Thoracic aorta (tissue), 2 donors: Measurements from ENCODE around the gene DSN1. TPM values are rescaled to one million over a fixed set of nuclear protein-coding genes. Genes with fewer than 3 reads are reported as not detected.
"Not testable (repeated sequence)": the region's sequence is repeated elsewhere in the genome, so short reads cannot be mapped to it uniquely, and the experiment has no call there.

Experiments
- ATAC-seq: fragments of 150-250 bp; one replicate; pipeline ENCODE4 v1.8.0; 2017; ENCODE audit warnings: low read depth; ENCODE audit not compliant: insufficient number of reproducible peaks, low FRiP score
- DNase-seq: peaks from one replicate; pipeline ENCODE4 v3.0.0-alpha.2; 2020; ENCODE audit warnings: low spot score
- H3K27ac ChIP-seq, 2 donors: fragments of 200-600 bp; sonication (generic); 1 replicate in 1 of 2; 2 replicates in 1 of 2; pipeline ENCODE4 v1.5.1; 2016; ENCODE audit warnings: mild to moderate bottlenecking in 2 of 2, moderate library complexity in 2 of 2
- H3K27me3 ChIP-seq: fragments of 200-600 bp; sonication (generic); replicated peaks from 2 replicates; pipeline ENCODE4 v1.6.0; 2016; ENCODE audit warnings: mild to moderate bottlenecking; ENCODE audit not compliant: insufficient read depth
- H3K36me3 ChIP-seq: fragments of 200-600 bp; sonication (generic); one replicate; pipeline ENCODE4 v1.5.1; 2016
- H3K4me1 ChIP-seq, 2 donors: fragments of 200-600 bp; sonication (generic); 1 replicate in 1 of 2; 2 replicates in 1 of 2; pipeline versions ENCODE4 v1.5.1 to v1.6.0; 2016; ENCODE audit warnings: low read depth in 2 of 2, mild to moderate bottlenecking in 1 of 2; ENCODE audit not compliant: control insufficient read depth in 1 of 2
- H3K4me3 ChIP-seq: fragments of 200-600 bp; sonication (generic); 2 replicates; pipeline ENCODE4 v1.5.1; 2016; ENCODE audit warnings: mild to moderate bottlenecking
- H3K9me3 ChIP-seq: fragments of 200-600 bp; sonication (generic); 2 replicates; pipeline ENCODE4 v1.5.1; 2016
- CTCF ChIP-seq: fragments of 200-600 bp; sonication (generic); IDR thresholded peaks from one replicate; pipeline ENCODE4 v1.5.1; 2019; ENCODE audit warnings: antibody characterized with exemption
- total RNA-seq, 2 donors: library from RNA; depleted of rRNA; stranded (reverse); fragments of >200 nt; gene quantifications; one replicate each; pipeline versions ENCODE4 v1.1.0 to v1.2.3, GENCODE V29; 2016

The DSN1 gene
- total RNA-seq, 2 donors from 2014 or later, result 5.6 to 6.1 TPM

- Histone ChIP-seq H3K36me3 (peaks cover 53% of the 10 kb centered on the region), H3K27ac (peak overlapping the region; percentile 6 to 50), H3K4me1 (no peaks in the 10 kb centered on the region), H3K9me3 (no peaks in the 10 kb centered on the region), H3K4me3 (no peak overlapping the region), H3K27me3 (no peaks in the 10 kb centered on the region)
- ATAC-seq, result no peak
- DNase-seq, result no peak
- TF ChIP-seq CTCF, result no peak
These were observed 29.0 kb upstream of the DSN1 start for GRCh38 chr20:36802326-36803222.

- ATAC-seq, result no peak
- Histone ChIP-seq H3K27me3 (no peaks in the 10 kb centered on the region), H3K4me1 (no peaks in the 10 kb centered on the region), H3K9me3 (no peaks in the 10 kb centered on the region), H3K27ac (no peak overlapping the region), H3K36me3 (peaks cover 65% of the 10 kb centered on the region), H3K4me3 (no peak overlapping the region)
- TF ChIP-seq CTCF, result no peak
- no peak for DNase-seq
These were observed 26.8 kb upstream of the DSN1 start for GRCh38 chr20:36800410-36800809.

- not testable (repeated sequence) for H3K4me1 ChIP-seq, H3K27me3 ChIP-seq, H3K4me3 ChIP-seq, H3K9me3 ChIP-seq, ATAC-seq, H3K27ac ChIP-seq, DNase-seq
- H3K36me3 ChIP-seq, result peaks cover 63% of the 10 kb centered on the region
These were observed 25.8 kb upstream of the DSN1 start for GRCh38 chr20:36799313-36799712.

- Histone ChIP-seq H3K9me3 (no peaks in the 10 kb centered on the region), H3K4me3 (no peak overlapping the region), H3K36me3 (peaks cover 70% of the 10 kb centered on the region), H3K27me3 (no peaks in the 10 kb centered on the region), H3K4me1 (no peaks in the 10 kb centered on the region), H3K27ac (no peak overlapping the region)
- DNase-seq (no peak), ATAC-seq (no peak)
- TF ChIP-seq CTCF, result no peak
These were observed 23.3 kb upstream of the DSN1 start for GRCh38 chr20:36796875-36797274.

GRCh38 chr20:36796117-36796516 is 22.6 kb upstream of the DSN1 start:
- H3K27me3 ChIP-seq, result no peaks in the 10 kb centered on the region
- DNase-seq (no peak), ATAC-seq (no peak)
- no peak for TF ChIP-seq CTCF
- H3K27ac ChIP-seq, result no peak overlapping the region
- H3K36me3 ChIP-seq, result peaks cover 68% of the 10 kb centered on the region
- H3K4me3 ChIP-seq, result no peak overlapping the region
- no peaks in the 10 kb centered on the region for H3K4me1 ChIP-seq
- no peaks in the 10 kb centered on the region for H3K9me3 ChIP-seq
